Measurements from ENCODE around the gene RCOR2.
"Not testable (repeated sequence)": the region's sequence is repeated elsewhere in the genome, so short reads cannot be mapped to it uniquely, and the experiment has no call there.

RCOR2 gene

GRCh38 chr11:63916837-63917691, at the start of gene RCOR2:
Gene RCOR2 (minus strand): TSS chr11:63917164. CDS start chr11:63916456, 708 bp downstream.
- peak; percentile 64 for DNase-seq

- no peak for DNase-seq
Measured at GRCh38 chr11:63966444-63966843, 49.5 kb upstream of the RCOR2 start.

GRCh38 chr11:63963895-63964294, 46.9 kb upstream of the RCOR2 start:
- not testable (repeated sequence) for DNase-seq

GRCh38 chr11:63961608-63962412, 44.8 kb upstream of the RCOR2 start:
- DNase-seq: peak; percentile 60

GRCh38 chr11:63958008-63958407, 41.0 kb upstream of the RCOR2 start:
- DNase-seq: no peak

GRCh38 chr11:63952570-63952969, 35.6 kb upstream of the RCOR2 start:
- DNase-seq: no peak

- peak; percentile 55 for DNase-seq
Measured at GRCh38 chr11:63951779-63952536, 35.0 kb upstream of the RCOR2 start.

- DNase-seq: peak; percentile 54
Measured at GRCh38 chr11:63945477-63946163, 28.7 kb upstream of the RCOR2 start.

- no peak for DNase-seq
Measured at GRCh38 chr11:63944987-63945386, 28.0 kb upstream of the RCOR2 start.

- no peak for DNase-seq
Measured at GRCh38 chr11:63942803-63943202, 25.8 kb upstream of the RCOR2 start.

GRCh38 chr11:63941901-63942300, 24.9 kb upstream of the RCOR2 start:
- no peak for DNase-seq

- DNase-seq: no peak
Measured at GRCh38 chr11:63940786-63941185, 23.8 kb upstream of the RCOR2 start.

GRCh38 chr11:63939397-63939891, 22.5 kb upstream of the RCOR2 start:
- DNase-seq: no peak

- peak; percentile 98 for DNase-seq
Measured at GRCh38 chr11:63938479-63939396, 21.8 kb upstream of the RCOR2 start, which contains the start of gene NAA40. Gene NAA40 (plus strand): TSS chr11:63939002. CDS start chr11:63939097, 95 bp downstream.

GRCh38 chr11:63937713-63938478, 20.9 kb upstream of the RCOR2 start:
- peak; percentile 24 for DNase-seq

GRCh38 chr11:63933459-63933858, 16.5 kb upstream of the RCOR2 start:
- DNase-seq: no peak

- no peak for DNase-seq
Measured at GRCh38 chr11:63931876-63932275, 14.9 kb upstream of the RCOR2 start.

GRCh38 chr11:63931045-63931444, 14.1 kb upstream of the RCOR2 start:
- no peak for DNase-seq

- DNase-seq: no peak
Measured at GRCh38 chr11:63929616-63930015, 12.7 kb upstream of the RCOR2 start.

GRCh38 chr11:63923319-63923718, 6.4 kb upstream of the RCOR2 start:
- no peak for DNase-seq
